HEK293 (cell line): ENCODE measurements around the gene SOX30.

Experiments
- CTCF ChIA-PET: fragments of 350-600 bp; formaldehyde crosslinking; extraction: SDS; loops from one replicate; lab custom pipeline; 2021; ENCODE audit warnings: antibody characterized with exemption; lab: Yijun Ruan, JAX
- POLR2A ChIA-PET: fragments of 300-600 bp; formaldehyde crosslinking; extraction: SDS; loops from one replicate; lab custom pipeline; 2020; ENCODE audit warnings: antibody characterized with exemption, inconsistent platforms; lab: Yijun Ruan, JAX
- H3K27ac ChIP-seq: fragments of 200-500 bp; sonication (Bioruptor generic); 2 replicates; pipeline ENCODE4 v1.5.1; 2014; ENCODE audit warnings: low read depth, low read length, control low read depth, inconsistent platforms; ENCODE audit errors: extremely low read depth
- H3K36me3 ChIP-seq, 2 experiments: fragments of 200-500 bp in 1 of 2; sonication (Bioruptor generic) in 1 of 2; 1 replicate in 1 of 2; 2 replicates in 1 of 2; pipeline ENCODE4 v1.5.1; 2014 to 2017; ENCODE audit warnings: inconsistent platforms in 2 of 2, low read length in 2 of 2; ENCODE audit not compliant: control insufficient read depth in 2 of 2, insufficient read depth in 1 of 2
- H3K4me1 ChIP-seq: fragments of 200-500 bp; sonication (Bioruptor generic); 2 replicates; pipeline ENCODE4 v1.5.1; 2014; ENCODE audit warnings: mild to moderate bottlenecking, low read length, inconsistent platforms; ENCODE audit not compliant: control insufficient read depth, insufficient read depth
- H3K4me3 ChIP-seq: 2 replicates; pipeline ENCODE4 v1.5.1; 2011; ENCODE audit warnings: low read depth, mild to moderate bottlenecking, control low read depth, low read length, moderate library complexity
- H3K9me3 ChIP-seq: fragments of 200-500 bp; sonication (Bioruptor generic); 2 replicates; pipeline ENCODE4 v1.5.1; 2014; ENCODE audit warnings: low read depth, low read length, inconsistent platforms; ENCODE audit not compliant: control insufficient read depth, insufficient read depth
- EGR2 ChIP-seq: fragments of 450-650 bp; formaldehyde crosslinking; IDR thresholded peaks from 2 replicates; pipeline ENCODE4 v1.5.1; 2016; ENCODE audit warnings: low read depth, missing biosample characterization, missing genetic modification characterization
- FEZF1 ChIP-seq: fragments of 450-650 bp; formaldehyde crosslinking; IDR thresholded peaks from 2 replicates; pipeline ENCODE4 v1.5.1; 2016; ENCODE audit warnings: missing biosample characterization, missing genetic modification characterization
- KLF8 ChIP-seq: fragments of 450-650 bp; formaldehyde crosslinking; IDR thresholded peaks from 2 replicates; pipeline ENCODE4 v1.5.1; 2016; ENCODE audit warnings: missing biosample characterization, missing genetic modification characterization
- PRDM10 ChIP-seq: fragments of 450-650 bp; formaldehyde crosslinking; IDR thresholded peaks from 2 replicates; pipeline ENCODE4 v1.5.1; 2016; ENCODE audit warnings: missing biosample characterization, missing genetic modification characterization
- SALL2 ChIP-seq: fragments of 450-650 bp; formaldehyde crosslinking; IDR thresholded peaks from 2 replicates; pipeline ENCODE4 v1.5.0; 2017; ENCODE audit warnings: missing biosample characterization, mild to moderate bottlenecking, missing genetic modification characterization, borderline replicate concordance
- SP7 ChIP-seq: fragments of 450-650 bp; formaldehyde crosslinking; IDR thresholded peaks from 2 replicates; pipeline ENCODE4 v1.5.1; 2016; ENCODE audit warnings: missing biosample characterization, missing genetic modification characterization
- ZBTB20 ChIP-seq: fragments of 450-650 bp; formaldehyde crosslinking; IDR thresholded peaks from 2 replicates; pipeline ENCODE4 v1.5.1; 2016; ENCODE audit warnings: missing biosample characterization, missing genetic modification characterization
- ZBTB7A ChIP-seq: fragments of 450-650 bp; formaldehyde crosslinking; IDR thresholded peaks from 2 replicates; pipeline ENCODE4 v1.5.1; 2016; ENCODE audit warnings: low read depth, missing biosample characterization, missing genetic modification characterization
- ZNF202 ChIP-seq: fragments of 450-650 bp; formaldehyde crosslinking; IDR thresholded peaks from 2 replicates; pipeline ENCODE4 v1.5.1; 2016; ENCODE audit warnings: missing biosample characterization, missing genetic modification characterization, borderline replicate concordance
- ZNF311 ChIP-seq: fragments of 450-650 bp; formaldehyde crosslinking; IDR thresholded peaks from 2 replicates; pipeline ENCODE4 v1.5.1; 2017; ENCODE audit warnings: missing biosample characterization, missing genetic modification characterization, borderline replicate concordance
- ZNF324 ChIP-seq: fragments of 450-650 bp; formaldehyde crosslinking; IDR thresholded peaks from 2 replicates; pipeline ENCODE4 v1.5.1; 2016; ENCODE audit warnings: missing biosample characterization, missing genetic modification characterization
- ZNF391 ChIP-seq: fragments of 450-650 bp; formaldehyde crosslinking; IDR thresholded peaks from 2 replicates; pipeline ENCODE4 v1.5.1; 2016; ENCODE audit warnings: low read depth, missing biosample characterization, missing genetic modification characterization, borderline replicate concordance
- ZNF560 ChIP-seq: fragments of 450-650 bp; formaldehyde crosslinking; IDR thresholded peaks from 2 replicates; pipeline ENCODE4 v1.5.1; 2017; ENCODE audit warnings: missing biosample characterization, missing genetic modification characterization, borderline replicate concordance
- ZNF660 ChIP-seq: fragments of 450-650 bp; IDR thresholded peaks from 2 replicates; pipeline ENCODE4 v1.5.1; 2018; ENCODE audit warnings: missing biosample characterization, mild to moderate bottlenecking, missing genetic modification characterization
- ZSCAN23 ChIP-seq: fragments of 450-650 bp; formaldehyde crosslinking; IDR thresholded peaks from 2 replicates; pipeline ENCODE4 v1.5.1; 2016; ENCODE audit warnings: missing biosample characterization, missing genetic modification characterization
- TF ChIP-seq, protein P1 (sequence below): fragments of 450-650 bp; formaldehyde crosslinking; IDR thresholded peaks from 2 replicates; pipeline ENCODE4 v1.5.1; 2017; ENCODE audit warnings: missing biosample characterization, missing genetic modification characterization
- TF ChIP-seq, protein P2 (sequence below): fragments of 450-650 bp; formaldehyde crosslinking; IDR thresholded peaks from 2 replicates; pipeline ENCODE4 v1.5.0; 2017; ENCODE audit warnings: missing biosample characterization, missing genetic modification characterization, borderline replicate concordance

Gene SOX30

GRCh38 chr5:157611571-157612476, 40.4 kb downstream of the SOX30 start:
- no peak overlapping the region for H3K27ac ChIP-seq
- H3K36me3 ChIP-seq, result no peaks in the 10 kb centered on the region
- TF ChIP-seq FEZF1 (tag by site-specific recombination) (0 out of 2 replicates have a peak, but pooled peaks have one; percentile 22), SP7 (tag by site-specific recombination) (no peak), ZBTB20 (tag by site-specific recombination) (peak; percentile 57), KLF8 (tag by site-specific recombination) (no peak), PRDM10 (0 out of 2 replicates have a peak, but pooled peaks have one; percentile 10)
- TF ChIP-seq, all 188 proteins: peak for 3
- CTCF ChIA-PET, result interaction anchor here (0.6 kb wide), 2 partner anchors 107 to 208 kb away, joined by 3 read pairs; no protein-coding TSS in a partner anchor
- POLR2A ChIA-PET, result no interaction called here
- no peak overlapping the region for H3K4me3 ChIP-seq
- H3K4me1 ChIP-seq, result no peaks in the 10 kb centered on the region
- H3K9me3 ChIP-seq, result no peaks in the 10 kb centered on the region

DNA sequence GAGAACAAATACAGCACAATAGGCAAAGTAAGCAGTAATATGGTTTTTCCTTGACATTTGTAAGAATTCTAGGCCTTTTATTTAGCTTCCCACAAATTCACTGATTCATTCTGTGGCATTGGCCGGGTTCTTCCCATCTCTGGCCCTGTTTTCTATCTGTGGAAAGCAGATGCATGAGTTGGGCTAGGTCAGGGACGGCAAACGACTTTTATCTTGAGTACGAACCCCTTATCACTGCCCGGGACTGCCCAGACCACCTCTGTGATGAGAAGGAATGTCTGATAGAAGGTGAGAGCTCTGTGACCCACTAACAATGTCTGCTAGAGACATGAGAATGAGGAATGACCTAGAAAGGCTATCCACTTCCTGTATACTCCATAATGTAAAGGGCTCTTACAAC, 41.2 kb downstream of the SOX30 start:
- H3K27ac ChIP-seq, result no peak overlapping the region
- H3K4me1 ChIP-seq, result no peaks in the 10 kb centered on the region
- ChIA-PET POLR2A (no interaction called here), CTCF (interaction anchor here (0.6 to 0.7 kb wide), 2 partner anchors 108 to 132 kb away, joined by 3 read pairs; no protein-coding TSS in a partner anchor)
- TF ChIP-seq ZBTB7A (tag by site-specific recombination), result no peak
- TF ChIP-seq, protein P1, sequence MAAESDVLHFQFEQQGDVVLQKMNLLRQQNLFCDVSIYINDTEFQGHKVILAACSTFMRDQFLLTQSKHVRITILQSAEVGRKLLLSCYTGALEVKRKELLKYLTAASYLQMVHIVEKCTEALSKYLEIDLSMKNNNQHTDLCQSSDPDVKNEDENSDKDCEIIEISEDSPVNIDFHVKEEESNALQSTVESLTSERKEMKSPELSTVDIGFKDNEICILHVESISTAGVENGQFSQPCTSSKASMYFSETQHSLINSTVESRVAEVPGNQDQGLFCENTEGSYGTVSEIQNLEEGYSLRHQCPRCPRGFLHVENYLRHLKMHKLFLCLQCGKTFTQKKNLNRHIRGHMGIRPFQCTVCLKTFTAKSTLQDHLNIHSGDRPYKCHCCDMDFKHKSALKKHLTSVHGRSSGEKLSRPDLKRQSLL (tag by site-specific recombination), result no peak
- TF ChIP-seq, protein P2, sequence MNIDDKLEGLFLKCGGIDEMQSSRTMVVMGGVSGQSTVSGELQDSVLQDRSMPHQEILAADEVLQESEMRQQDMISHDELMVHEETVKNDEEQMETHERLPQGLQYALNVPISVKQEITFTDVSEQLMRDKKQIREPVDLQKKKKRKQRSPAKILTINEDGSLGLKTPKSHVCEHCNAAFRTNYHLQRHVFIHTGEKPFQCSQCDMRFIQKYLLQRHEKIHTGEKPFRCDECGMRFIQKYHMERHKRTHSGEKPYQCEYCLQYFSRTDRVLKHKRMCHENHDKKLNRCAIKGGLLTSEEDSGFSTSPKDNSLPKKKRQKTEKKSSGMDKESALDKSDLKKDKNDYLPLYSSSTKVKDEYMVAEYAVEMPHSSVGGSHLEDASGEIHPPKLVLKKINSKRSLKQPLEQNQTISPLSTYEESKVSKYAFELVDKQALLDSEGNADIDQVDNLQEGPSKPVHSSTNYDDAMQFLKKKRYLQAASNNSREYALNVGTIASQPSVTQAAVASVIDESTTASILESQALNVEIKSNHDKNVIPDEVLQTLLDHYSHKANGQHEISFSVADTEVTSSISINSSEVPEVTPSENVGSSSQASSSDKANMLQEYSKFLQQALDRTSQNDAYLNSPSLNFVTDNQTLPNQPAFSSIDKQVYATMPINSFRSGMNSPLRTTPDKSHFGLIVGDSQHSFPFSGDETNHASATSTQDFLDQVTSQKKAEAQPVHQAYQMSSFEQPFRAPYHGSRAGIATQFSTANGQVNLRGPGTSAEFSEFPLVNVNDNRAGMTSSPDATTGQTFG (tag by site-specific recombination), result no peak
- TF ChIP-seq SALL2, result no peak
- TF ChIP-seq ZNF391 (tag by site-specific recombination), result no peak
- no peak for TF ChIP-seq ZNF660 (tag by site-specific recombination)
- no peak for TF ChIP-seq ZSCAN23 (tag by site-specific recombination)
- TF ChIP-seq ZNF311, result no peak
- no peak for TF ChIP-seq ZNF324 (tag by site-specific recombination)
- TF ChIP-seq ZNF560 (tag by site-specific recombination), result no peak
- TF ChIP-seq ZNF202 (tag by site-specific recombination), result no peak
- TF ChIP-seq EGR2 (tag by site-specific recombination), result no peak
- H3K36me3 ChIP-seq, result no peaks in the 10 kb centered on the region
- no peaks in the 10 kb centered on the region for H3K9me3 ChIP-seq
- no peak overlapping the region for H3K4me3 ChIP-seq
